GM18867 (cell line): ENCODE data around the gene ANAPC10.
A peak's percentile ranks its signal among the peaks of the same experiment; 100 is the strongest.

Source experiments
- ATAC-seq: cut with Tn5 transposase; IDR thresholded peaks from one replicate; pipeline ENCODE4 v1.9.1; 2021; ENCODE audit warnings: mild to moderate bottlenecking, moderate library complexity; ENCODE audit not compliant: unreplicated experiment

The ANAPC10 gene

DNA sequence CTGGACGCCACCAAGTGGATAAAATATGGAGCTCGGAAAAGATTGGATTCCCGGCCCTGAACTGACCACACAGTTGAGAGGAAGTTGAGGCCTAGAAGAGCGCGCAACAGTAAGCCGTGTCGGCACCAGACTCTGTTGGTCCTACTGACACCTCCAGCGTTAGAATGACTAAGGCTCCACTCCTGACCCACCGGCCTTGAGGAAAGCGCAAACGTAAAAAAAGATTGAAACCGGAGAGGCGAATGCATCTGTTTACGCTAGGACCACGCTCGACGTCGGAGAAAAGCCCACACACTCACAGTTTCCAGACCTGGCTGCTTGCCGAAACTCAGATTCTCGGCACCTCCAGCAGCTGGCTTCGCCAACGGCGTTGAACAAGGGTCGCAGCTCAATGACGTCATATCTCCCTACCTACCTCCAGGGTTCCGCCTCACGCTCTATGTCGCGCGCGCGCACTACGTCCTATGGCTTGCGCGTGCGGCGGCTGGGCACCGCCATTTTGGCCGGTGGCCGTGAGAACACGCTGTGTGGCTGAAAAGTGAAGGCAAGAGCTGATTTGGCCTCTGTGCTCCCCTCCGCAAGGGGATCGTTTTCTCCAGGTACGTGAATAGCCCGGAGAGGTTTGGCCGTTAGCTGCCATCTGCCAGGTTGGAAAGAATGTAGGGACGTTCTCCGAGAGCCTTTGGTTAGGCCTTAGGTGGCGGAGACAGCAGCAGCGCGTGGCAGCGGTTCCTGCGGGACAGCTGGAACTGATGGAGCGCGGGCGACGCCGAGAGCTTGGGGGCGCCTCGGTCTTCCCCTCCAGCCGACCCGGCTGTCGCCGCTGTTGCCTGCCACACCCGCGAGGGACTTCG lies at the start of gene ANAPC10, which contains the start of gene ABCE1:
Gene ANAPC10 (minus strand): TSS at position 376 of the 854 bp plus-strand sequence. CDS start 2,097 bp downstream, outside the sequence.
Gene ABCE1 (plus strand): TSS at position 491 of the 854 bp plus-strand sequence. CDS start 6,102 bp downstream, outside the sequence.
- ATAC-seq, result peak; percentile 85

GRCh38 chr4:145136219-145136618 lies 38.2 kb upstream of the ANAPC10 start:
- peak; percentile 37 for ATAC-seq

GRCh38 chr4:145132511-145133098 lies 34.6 kb upstream of the ANAPC10 start:
- peak; percentile 75 for ATAC-seq

GRCh38 chr4:145131848-145132247 lies 33.9 kb upstream of the ANAPC10 start:
- ATAC-seq, result no peak

DNA sequence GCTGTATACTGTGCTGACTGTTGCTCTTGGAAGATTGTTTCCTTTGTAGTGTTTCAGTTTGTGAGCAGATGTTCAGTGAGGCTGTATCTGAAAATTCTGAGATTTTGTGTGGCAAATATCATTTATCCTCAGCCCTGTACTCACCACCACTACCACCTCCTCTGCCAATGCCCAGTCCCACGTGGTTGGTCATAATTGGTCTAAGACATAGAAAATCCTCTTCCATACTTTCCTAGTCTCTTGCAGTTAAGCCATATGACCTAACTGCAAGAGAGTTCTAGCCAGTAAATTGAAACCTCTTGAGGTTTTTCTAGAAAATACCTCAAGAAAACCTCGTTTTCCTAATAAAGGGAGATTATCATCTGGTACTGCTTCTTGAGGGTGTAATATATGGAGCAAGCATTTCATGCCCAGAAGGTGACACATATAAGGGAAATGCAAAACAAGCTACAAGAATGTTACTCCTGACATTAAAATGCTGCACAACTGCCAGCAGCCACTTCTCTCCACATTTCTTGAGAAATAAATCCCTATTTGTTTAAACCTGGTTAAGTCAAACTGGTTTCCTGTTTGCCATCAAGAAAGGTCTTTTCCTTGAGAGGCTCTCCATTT lies 32.9 kb upstream of the ANAPC10 start:
- no peak for ATAC-seq

DNA sequence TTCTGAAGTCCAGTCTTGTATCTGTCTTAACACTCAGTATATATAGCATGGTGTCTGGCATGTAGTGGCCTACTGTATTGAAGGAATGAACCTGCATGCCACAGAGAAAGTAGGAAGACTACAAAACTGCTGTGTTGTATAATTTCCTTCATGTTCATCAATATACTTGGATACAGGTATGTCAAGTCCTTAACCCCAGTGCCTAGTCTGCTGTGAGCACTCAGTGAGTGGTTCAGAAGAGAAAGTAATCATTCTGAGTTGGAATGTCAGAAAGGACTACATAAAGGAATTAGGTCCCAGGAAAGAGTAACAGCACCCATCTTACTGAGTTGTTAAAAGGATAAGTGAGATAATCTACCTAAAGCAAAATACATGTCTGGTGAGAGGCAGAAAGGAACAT lies 32.1 kb upstream of the ANAPC10 start:
- no peak for ATAC-seq

GRCh38 chr4:145125396-145125795 lies 27.4 kb upstream of the ANAPC10 start:
- ATAC-seq, result no peak

GRCh38 chr4:145108128-145108527 lies 10.1 kb upstream of the ANAPC10 start:
- no peak for ATAC-seq

DNA sequence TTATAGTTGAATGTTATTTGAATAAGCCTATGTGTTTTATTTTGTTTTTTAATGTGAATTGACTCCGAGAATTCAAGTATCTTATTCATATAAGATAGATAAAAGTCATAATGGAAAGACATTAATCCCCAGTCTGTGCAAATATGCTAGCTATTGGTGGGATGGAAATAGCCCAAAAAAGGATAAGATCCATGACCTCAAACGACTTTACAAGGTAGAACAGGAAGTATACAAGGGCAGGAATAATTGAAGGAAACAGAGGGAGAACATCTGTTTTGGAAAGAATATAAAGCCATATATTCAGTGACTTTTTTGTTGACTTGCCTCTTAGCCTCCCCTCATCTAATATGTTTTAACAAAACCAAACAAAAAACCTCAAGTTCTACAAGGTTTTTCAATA lies 9.1 kb upstream of the ANAPC10 start:
- no peak for ATAC-seq

- ATAC-seq, result no peak
These were observed 5.5 kb upstream of the ANAPC10 start for GRCh38 chr4:145103496-145103895.

DNA sequence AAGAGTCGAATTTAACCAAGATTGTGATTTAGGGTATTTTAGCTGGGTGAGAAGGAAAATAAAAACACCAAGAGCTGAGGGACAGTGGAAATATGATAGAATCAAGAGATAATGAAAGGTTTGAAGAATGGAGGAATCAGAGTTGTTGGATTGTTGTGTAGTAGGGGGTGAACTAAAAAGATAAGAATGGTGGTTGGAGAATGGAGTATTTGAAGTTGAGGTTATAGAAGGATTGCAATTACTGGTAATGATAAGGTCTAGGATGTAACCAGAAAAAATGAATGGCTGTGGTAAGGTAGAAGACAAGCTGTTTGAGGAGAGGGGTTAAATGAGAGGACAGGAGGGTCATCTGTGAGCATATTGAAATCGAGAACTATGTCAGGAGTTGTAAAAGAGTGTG lies 4.6 kb upstream of the ANAPC10 start:
- ATAC-seq, result no peak

- ATAC-seq, result no peak
These were observed 3.1 kb upstream of the ANAPC10 start for GRCh38 chr4:145101091-145101490.

- peak; percentile 18 for ATAC-seq
These were observed 1.7 kb upstream of the ANAPC10 start for GRCh38 chr4:145099653-145100052.

- ATAC-seq, result no peak
These were observed 660 bp upstream of the ANAPC10 start for GRCh38 chr4:145098675-145099037.

DNA sequence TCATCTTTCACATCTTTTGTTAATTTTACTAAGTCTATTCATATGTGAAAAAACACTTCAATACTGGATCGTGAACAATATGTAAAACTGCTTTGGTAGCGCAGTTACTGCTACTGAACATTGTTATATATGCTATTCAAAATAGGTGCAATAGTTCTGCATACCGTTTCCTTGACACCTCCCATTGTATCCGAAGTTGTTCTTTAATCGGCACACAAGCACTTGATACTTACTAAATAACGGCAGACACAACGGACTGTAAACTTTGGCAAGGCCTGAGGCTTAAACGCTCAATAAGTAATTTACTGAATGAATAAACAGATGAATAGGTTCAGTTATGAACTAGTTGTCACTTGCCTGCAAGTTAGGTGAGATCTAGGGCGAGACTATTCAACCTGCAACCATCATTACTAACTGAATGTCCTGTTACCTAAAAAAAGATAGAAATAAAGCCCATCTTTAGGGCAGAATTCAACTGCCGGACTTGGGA lies 620 bp downstream of the ANAPC10 start:
- ATAC-seq, result peak; percentile 6

GRCh38 chr4:145093638-145094037 lies 4.4 kb downstream of the ANAPC10 start:
- no peak for ATAC-seq

- ATAC-seq, result no peak
These were observed 7.6 kb downstream of the ANAPC10 start for GRCh38 chr4:145090380-145090779.

DNA sequence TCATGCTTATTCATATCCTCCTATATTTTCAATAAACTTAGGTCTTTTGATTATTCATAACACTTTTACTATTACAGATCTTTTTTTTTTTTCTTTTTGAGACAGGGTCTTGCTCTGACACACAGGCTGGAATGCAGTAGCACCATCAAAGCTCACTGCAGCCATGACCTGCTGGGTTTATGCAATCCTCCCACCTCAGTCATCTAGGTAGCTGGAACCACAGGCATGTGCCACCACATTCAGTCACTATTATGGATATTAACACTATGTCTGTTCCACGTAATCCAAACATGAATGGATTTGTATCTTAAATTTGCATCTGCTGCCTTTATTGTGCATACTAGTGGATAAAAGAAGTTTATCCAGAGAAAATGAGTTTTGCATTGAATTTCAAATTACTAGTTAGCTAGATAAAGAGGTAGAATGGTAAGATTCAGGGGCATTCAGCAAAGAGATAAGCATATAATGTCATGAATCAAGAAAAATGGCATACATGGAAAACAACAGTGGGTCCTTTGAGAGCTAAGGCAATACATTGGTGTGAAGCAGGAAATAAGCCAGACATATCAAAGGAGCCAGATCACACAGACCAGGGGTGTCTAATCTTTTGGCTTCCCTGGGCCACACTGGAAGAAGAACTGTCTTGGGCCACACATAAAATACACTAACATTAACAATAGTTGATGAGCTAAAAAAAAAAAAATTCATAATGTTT lies 13.9 kb downstream of the ANAPC10 start:
- ATAC-seq, result no peak

- ATAC-seq, result no peak
These were observed 16.2 kb downstream of the ANAPC10 start for GRCh38 chr4:145081756-145082155.

DNA sequence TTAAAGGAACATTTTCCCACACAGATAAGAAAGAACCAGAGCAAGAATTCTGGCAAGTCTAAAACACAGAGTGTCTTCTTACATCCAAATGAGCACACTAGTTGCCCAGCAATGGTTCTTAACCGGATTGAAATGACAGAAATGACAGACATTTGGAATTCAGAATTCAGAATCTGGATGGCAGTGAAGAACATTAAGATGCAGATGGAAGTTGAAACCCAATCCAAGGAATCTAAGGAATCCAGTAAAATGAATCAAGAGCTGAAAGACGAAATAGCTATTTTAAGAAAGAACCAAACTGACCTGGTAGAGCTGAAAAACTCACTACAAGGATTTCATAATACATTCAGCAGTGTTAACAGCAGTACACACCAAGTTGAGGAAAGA lies 21.5 kb downstream of the ANAPC10 start:
- ATAC-seq, result no peak
